ENCODE data around the gene SEC11A. TPM values are rescaled to one million over a fixed set of nuclear protein-coding genes. Genes with fewer than 3 reads are reported as not detected.
"Not testable (repeated sequence)": the region's sequence is repeated elsewhere in the genome, so short reads cannot be mapped to it uniquely, and the experiment has no call there.

SEC11A gene
- total RNA-seq, 1 experiment from 2014 or later, result 238 TPM

- not testable (repeated sequence) for DNase-seq (ENCODE audit: low spot score)
Measured at GRCh38 chr15:84642640-84643039, 73.3 kb downstream of the SEC11A start.

- DNase-seq (ENCODE audit: low spot score), result not testable (repeated sequence)
Measured at GRCh38 chr15:84641871-84642270, 74.1 kb downstream of the SEC11A start.

- peak; percentile 69 for DNase-seq (ENCODE audit: low spot score)
Measured at GRCh38 chr15:84638103-84638502, 77.8 kb downstream of the SEC11A start.

DNA sequence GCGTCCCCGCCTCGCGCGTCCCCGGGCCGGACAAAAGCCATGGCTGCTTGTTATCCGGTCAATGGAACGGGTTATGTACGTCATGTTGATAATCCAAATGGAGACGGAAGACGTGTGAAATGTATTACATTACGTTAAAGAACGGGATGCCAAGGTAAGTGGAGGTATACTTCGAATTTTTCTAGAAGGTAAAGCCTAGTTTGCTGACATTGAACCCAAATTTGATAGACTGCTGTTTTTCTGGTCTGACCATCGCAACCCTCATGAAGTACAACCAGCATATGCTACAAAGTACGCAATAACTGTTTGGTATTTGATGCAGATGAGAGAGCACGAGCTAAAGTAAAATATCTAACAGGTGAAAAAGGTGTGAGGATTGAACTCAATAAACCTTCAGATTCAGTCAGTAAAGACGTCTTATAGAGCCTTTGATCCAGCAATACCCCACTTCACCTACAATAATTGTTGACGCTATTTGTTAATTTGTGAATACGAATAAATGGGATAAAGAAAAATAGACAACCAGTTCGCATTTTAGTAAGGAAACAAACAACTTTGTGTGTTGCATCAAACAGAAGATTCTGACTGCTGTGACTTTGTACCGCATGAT lies 81.6 kb downstream of the SEC11A start:
- DNase-seq (ENCODE audit: low spot score), result no peak

GRCh38 chr15:84633311-84634227 lies 82.4 kb downstream of the SEC11A start:
- peak; percentile 85 for DNase-seq (ENCODE audit: low spot score)

- no peak for DNase-seq (ENCODE audit: low spot score)
Measured at GRCh38 chr15:84631706-84632272, 84.2 kb downstream of the SEC11A start.

DNA sequence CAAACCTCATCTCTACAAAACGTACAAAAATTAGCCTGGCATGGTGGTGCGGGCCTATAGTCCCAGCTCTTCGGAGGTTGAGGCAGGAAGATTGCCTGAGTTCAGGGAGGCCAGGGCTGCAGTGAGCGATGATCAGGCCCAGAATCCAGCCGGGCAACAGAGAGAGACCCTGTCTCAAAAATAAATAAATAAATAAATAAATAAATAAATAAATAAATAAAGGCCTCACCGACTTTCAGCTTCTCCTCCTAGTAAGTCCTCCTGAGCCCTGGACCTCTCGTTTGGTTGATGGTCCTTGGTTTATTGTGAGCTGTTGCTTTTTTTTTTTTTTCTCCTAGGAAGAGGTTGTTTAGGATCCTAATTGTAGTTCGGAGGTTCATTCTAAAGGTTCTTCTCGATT lies 86.9 kb downstream of the SEC11A start:
- no peak for DNase-seq (ENCODE audit: low spot score)

GRCh38 chr15:84625123-84625522 lies 90.8 kb downstream of the SEC11A start:
- DNase-seq (ENCODE audit: low spot score), result no peak

DNA sequence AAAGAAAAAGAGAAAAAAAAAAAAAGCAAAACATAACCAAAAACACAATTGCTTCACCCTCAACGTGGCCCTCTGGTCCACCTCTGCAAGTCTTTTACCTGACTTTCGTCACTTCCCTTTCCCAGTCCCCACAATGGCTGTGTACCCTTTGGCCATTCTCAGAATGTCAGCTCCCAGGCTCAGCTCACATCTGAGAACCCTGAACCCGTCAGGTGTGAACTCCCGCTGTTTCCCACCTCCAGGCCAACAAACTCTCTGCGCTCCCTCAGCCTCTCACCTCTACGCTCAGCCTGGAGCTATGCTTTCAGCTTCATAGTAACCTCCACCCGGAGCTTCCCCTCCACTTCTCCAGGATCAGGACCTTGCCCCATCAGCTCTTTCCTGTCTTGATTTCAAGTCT lies 91.6 kb downstream of the SEC11A start:
- DNase-seq (ENCODE audit: low spot score), result no peak

DNA sequence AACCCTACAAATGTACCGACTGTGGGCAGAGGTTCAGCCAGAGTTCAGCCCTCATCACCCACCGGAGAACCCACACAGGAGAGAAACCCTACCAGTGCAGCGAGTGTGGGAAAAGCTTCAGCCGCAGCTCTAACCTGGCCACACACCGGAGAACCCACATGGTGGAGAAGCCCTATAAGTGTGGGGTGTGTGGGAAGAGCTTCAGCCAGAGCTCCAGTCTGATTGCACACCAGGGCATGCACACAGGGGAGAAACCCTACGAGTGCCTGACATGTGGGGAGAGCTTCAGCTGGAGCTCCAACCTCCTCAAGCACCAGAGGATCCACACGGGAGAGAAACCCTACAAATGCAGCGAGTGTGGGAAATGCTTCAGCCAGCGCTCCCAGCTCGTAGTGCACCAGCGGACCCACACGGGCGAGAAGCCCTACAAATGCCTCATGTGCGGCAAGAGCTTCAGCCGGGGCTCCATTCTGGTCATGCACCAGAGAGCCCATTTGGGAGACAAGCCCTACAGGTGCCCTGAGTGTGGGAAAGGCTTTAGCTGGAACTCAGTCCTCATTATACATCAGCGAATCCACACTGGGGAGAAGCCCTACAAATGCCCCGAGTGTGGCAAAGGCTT lies 94.5 kb downstream of the SEC11A start:
- DNase-seq (ENCODE audit: low spot score), result no peak

- DNase-seq (ENCODE audit: low spot score), result no peak
Measured at GRCh38 chr15:84620626-84621025, 95.3 kb downstream of the SEC11A start.

Other genes starting within 250 kb of the SEC11A start
- 9.7 and 14.1 TPM in 2 replicates for gene ZSCAN2, start 115.1 kb downstream of the SEC11A start, total RNA-seq (2014; rRNA removed; shearing (Covaris generic))
- gene WDR73, start 61.9 kb downstream of the SEC11A start, total RNA-seq (2014; rRNA removed; shearing (Covaris generic)), result 39.9 and 41.2 TPM in 2 replicates
- 96.2 and 97.9 TPM in 2 replicates for gene NMB, start 57.9 kb downstream of the SEC11A start, total RNA-seq (2014; rRNA removed; shearing (Covaris generic))
- 22.6 and 27.5 TPM in 2 replicates for gene ZNF592, start 32.5 kb upstream of the SEC11A start, total RNA-seq (2014; rRNA removed; shearing (Covaris generic))
- 66.1 and 73.9 TPM in 2 replicates for gene ALPK3, start 101.2 kb upstream of the SEC11A start, total RNA-seq (2014; rRNA removed; shearing (Covaris generic))
- gene SLC28A1, start 168.5 kb upstream of the SEC11A start, total RNA-seq (2014; rRNA removed; shearing (Covaris generic)), result 0.08 and 0.13 TPM in 2 replicates

All from HT-29 (cell line).